GM18502 (cell line): ENCODE data around the gene LRBA.

ENCODE experiments used
- ATAC-seq: cut with Tn5 transposase; IDR thresholded peaks from one replicate; pipeline ENCODE4 v1.9.1; 2021; ENCODE audit warnings: mild to moderate bottlenecking; ENCODE audit not compliant: unreplicated experiment, poor library complexity

Gene LRBA

DNA sequence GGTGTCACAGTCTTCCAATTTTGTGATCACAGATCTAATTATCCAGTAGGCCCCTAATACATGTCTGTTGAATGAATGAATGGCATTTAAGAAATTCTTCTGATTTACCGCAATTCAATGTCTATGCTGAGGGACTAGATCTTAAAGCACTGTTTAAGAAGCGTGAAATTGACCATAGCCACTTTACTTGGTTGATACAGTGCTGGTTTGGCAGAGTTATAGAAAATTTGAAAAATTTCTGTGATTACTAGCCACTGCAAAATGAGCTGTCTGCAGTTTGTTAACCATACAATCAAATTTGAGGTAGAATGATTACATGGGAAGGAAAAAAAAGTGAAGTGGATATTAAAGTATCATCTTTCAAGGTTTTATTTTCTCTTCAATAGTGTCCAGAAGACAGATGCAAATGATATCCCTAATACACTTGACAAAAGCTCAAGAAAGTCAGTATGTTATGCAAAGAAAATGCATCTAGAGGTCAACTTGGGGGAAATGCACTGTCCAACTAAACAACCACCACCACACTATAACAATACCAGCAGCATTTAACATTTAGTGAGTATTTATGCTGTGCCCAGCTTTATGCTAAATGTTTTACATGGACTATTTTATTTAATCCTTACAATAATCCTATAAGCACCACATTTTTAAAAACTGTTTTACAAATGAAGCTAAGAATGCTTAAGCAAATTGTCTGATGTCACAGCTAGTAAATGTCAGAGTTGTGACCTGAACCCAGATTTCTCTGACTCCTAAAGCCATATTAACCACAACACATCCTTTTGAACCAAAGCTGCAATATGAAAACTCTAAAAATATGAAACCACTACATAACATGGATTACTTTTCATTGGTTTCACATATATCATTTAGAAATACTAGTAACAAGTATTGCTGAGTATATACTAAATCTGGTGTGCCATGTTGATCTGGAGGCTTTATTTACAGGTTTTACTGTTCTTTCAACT lies 651.1 kb downstream of the LRBA start:
- no peak for ATAC-seq

GRCh38 chr4:150358691-150359090 lies 656.4 kb downstream of the LRBA start:
- no peak for ATAC-seq

GRCh38 chr4:150357829-150358228 lies 657.3 kb downstream of the LRBA start:
- no peak for ATAC-seq

DNA sequence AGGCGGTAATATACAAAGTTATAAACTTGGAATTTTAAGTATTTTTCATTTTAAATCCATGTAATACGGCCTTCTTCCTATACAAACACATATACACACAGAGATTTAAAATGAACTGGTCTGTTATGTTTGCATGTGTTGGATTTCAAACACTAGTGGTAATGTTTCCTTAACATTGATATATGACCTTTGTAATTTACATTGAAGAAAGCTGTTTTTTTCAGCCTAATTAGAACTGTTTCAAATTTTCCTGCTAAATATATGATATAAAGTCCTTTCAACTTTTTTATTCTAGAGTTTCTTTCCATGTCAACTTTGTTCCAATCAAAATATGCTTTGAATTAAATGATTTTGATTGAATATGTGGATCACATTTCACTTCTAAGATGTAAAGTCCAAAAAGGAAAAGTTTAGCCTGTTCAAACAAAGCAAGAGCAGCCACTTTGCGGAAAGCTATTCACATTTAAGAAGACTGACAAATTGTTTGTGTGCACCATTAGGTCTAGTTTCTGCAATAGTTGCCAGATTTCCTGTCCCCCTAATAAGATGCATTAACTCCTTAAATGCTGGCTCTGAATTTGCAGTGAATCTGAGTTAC lies 659.1 kb downstream of the LRBA start:
- ATAC-seq: no peak

DNA sequence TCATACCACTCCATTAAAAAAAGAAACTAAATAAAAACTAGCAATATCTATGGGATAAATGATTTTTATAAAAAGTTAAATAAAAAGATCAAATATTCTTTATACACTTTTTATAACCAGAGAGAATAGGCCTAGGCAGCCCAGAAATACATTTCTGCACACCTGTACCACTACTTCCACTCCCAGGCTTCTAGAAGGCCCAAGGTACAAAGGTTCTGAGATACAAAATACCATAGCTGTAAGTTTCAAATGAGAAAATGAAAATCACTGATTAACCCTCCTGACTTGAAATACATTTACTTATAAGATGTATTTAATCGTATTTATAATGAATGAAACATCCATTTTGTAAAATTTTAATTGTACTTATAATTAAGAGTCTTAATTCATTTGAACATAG lies 659.7 kb downstream of the LRBA start:
- ATAC-seq: no peak

GRCh38 chr4:150354214-150354796 lies 660.8 kb downstream of the LRBA start:
- ATAC-seq: no peak

- ATAC-seq: no peak
These were observed 667.0 kb downstream of the LRBA start for GRCh38 chr4:150348079-150348478.

GRCh38 chr4:150345207-150345744 lies 669.8 kb downstream of the LRBA start:
- no peak for ATAC-seq

- no peak for ATAC-seq
These were observed 671.3 kb downstream of the LRBA start for GRCh38 chr4:150343796-150344195.

- ATAC-seq: no peak
These were observed 672.1 kb downstream of the LRBA start for GRCh38 chr4:150342945-150343344.

DNA sequence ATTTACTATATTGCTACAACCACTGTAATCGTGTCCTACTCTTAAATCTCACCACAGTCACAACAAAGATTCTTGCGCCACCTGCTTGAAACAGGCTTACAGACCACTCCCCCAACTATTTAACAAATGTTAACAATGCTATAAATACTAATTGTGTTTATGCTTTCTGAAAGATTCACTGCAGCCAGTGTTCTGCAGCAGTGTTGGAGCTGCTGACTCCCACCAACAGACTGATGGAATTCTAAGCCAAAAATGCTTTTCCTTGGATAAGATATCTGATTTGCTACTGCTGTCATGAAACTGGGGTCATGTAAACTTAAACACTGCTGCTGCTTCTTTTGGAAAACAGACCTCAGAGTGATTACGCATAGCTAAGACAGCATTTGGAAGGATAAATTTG lies 677.4 kb downstream of the LRBA start:
- no peak for ATAC-seq

DNA sequence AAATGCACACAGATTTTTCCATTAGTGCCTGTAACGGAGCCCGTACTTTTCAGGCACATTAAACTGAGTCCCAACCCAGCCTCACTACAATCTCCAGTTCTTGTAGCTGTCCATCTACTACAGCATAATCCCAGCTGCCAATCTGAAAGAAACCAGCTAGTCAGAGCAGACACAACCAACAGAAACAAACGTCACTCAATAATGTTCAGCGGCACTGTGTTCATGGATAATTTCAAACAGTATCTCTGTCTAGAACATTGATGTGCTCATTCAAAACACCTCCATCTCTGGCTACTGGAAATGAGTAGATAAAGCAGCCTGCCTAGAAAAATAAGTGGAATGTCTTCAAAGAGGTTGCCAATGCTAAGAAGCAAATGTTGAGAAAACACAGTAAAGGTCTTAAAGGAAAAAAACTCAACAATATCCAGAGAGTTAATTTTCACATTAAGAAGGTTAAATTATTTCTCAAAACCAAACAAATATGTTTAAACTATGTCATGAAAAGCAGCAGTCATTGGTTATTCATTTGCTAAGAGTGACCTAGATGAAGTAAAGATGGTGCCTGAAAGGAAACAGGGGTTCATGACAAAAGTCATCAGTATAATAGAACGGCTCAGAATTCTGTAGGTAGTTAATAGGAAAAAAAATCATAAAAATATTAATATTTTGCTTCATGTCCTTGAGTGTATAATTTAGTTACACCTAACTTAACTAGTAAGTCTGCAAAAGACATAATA lies 678.2 kb downstream of the LRBA start:
- ATAC-seq: no peak

- no peak for ATAC-seq
These were observed 682.1 kb downstream of the LRBA start for GRCh38 chr4:150332961-150333360.

- no peak for ATAC-seq
These were observed 683.0 kb downstream of the LRBA start for GRCh38 chr4:150332086-150332485.

GRCh38 chr4:150329373-150329772 lies 685.7 kb downstream of the LRBA start:
- no peak for ATAC-seq

GRCh38 chr4:150328496-150328895 lies 686.6 kb downstream of the LRBA start:
- no peak for ATAC-seq

- ATAC-seq: no peak
These were observed 687.8 kb downstream of the LRBA start for GRCh38 chr4:150327262-150327780.

- peak; percentile 68 for ATAC-seq
These were observed 689.2 kb downstream of the LRBA start for GRCh38 chr4:150325872-150326271.

- ATAC-seq: no peak
These were observed 691.4 kb downstream of the LRBA start for GRCh38 chr4:150323406-150324325.
